GM21786 (cell line): ENCODE measurements around the gene MAX.
A peak's percentile ranks its signal among the peaks of the same experiment; 100 is the strongest.

ENCODE experiments used
- ATAC-seq: cut with Tn5 transposase; IDR thresholded peaks from one replicate; pipeline ENCODE4 v1.9.1; 2021; ENCODE audit not compliant: unreplicated experiment

MAX gene

GRCh38 chr14:65074449-65075150 is 27.7 kb downstream of the MAX start:
- no peak for ATAC-seq

GRCh38 chr14:65073605-65074201 is 28.6 kb downstream of the MAX start:
- ATAC-seq = no peak

GRCh38 chr14:65072937-65073336 is 29.4 kb downstream of the MAX start:
- ATAC-seq = no peak

- no peak for ATAC-seq
Measured at GRCh38 chr14:65072256-65072655, 30.1 kb downstream of the MAX start.

GRCh38 chr14:65071544-65071943 is 30.8 kb downstream of the MAX start:
- no peak for ATAC-seq

- no peak for ATAC-seq
Measured at GRCh38 chr14:65070471-65070976, 31.8 kb downstream of the MAX start.

- ATAC-seq = no peak
Measured at GRCh38 chr14:65069874-65070413, 32.4 kb downstream of the MAX start.

GRCh38 chr14:65065719-65066118 is 36.6 kb downstream of the MAX start:
- no peak for ATAC-seq

- ATAC-seq = no peak
Measured at GRCh38 chr14:65062096-65063075, 39.9 kb downstream of the MAX start.

GRCh38 chr14:65057695-65058094 is 44.6 kb downstream of the MAX start:
- no peak for ATAC-seq

- no peak for ATAC-seq
Measured at GRCh38 chr14:65054471-65055085, 47.7 kb downstream of the MAX start.

- ATAC-seq = no peak
Measured at GRCh38 chr14:65053466-65053865, 48.9 kb downstream of the MAX start.

- ATAC-seq = no peak
Measured at GRCh38 chr14:65052832-65053231, 49.5 kb downstream of the MAX start.

- no peak for ATAC-seq
Measured at GRCh38 chr14:65045709-65046108, 56.6 kb downstream of the MAX start.

GRCh38 chr14:65045006-65045405 is 57.3 kb downstream of the MAX start:
- no peak for ATAC-seq

GRCh38 chr14:65044596-65044959 is 57.7 kb downstream of the MAX start:
- no peak for ATAC-seq

- no peak for ATAC-seq
Measured at GRCh38 chr14:65043893-65044595, 58.3 kb downstream of the MAX start.

GRCh38 chr14:65042731-65043372 is 59.5 kb downstream of the MAX start:
- ATAC-seq = peak; percentile 63

- no peak for ATAC-seq
Measured at GRCh38 chr14:65042296-65042695, 60.0 kb downstream of the MAX start.

GRCh38 chr14:65041434-65041915 is 60.8 kb downstream of the MAX start:
- ATAC-seq = no peak
